Activated T-cell treated with anti-CD3 and anti-CD28 coated beads, Interleukin-2, amount 50 U/mL, for 1 hour (primary cell): ENCODE data around the gene OMP.
"Not testable (repeated sequence)": the region's sequence is repeated elsewhere in the genome, so short reads cannot be mapped to it uniquely, and the experiment has no call there.

Experiments
- DNase-seq: peaks from one replicate; pipeline ENCODE4 v3.0.0-alpha.2; 2020

The OMP gene, protein sequence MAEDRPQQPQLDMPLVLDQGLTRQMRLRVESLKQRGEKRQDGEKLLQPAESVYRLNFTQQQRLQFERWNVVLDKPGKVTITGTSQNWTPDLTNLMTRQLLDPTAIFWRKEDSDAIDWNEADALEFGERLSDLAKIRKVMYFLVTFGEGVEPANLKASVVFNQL

GRCh38 chr11:77102246-77103210, at the start of gene OMP:
Gene OMP, plus strand, starts transcription at chr11:77102840. Its CDS starts 0 bp downstream, at chr11:77102840.
- DNase-seq = no peak

GRCh38 chr11:77053217-77054015, 49.2 kb upstream of the OMP start:
- no peak for DNase-seq

GRCh38 chr11:77054084-77054483, 48.6 kb upstream of the OMP start:
- no peak for DNase-seq

- no peak for DNase-seq
Measured at GRCh38 chr11:77055101-77055561, 47.5 kb upstream of the OMP start.

GRCh38 chr11:77055913-77056312, 46.7 kb upstream of the OMP start:
- DNase-seq = no peak

DNA sequence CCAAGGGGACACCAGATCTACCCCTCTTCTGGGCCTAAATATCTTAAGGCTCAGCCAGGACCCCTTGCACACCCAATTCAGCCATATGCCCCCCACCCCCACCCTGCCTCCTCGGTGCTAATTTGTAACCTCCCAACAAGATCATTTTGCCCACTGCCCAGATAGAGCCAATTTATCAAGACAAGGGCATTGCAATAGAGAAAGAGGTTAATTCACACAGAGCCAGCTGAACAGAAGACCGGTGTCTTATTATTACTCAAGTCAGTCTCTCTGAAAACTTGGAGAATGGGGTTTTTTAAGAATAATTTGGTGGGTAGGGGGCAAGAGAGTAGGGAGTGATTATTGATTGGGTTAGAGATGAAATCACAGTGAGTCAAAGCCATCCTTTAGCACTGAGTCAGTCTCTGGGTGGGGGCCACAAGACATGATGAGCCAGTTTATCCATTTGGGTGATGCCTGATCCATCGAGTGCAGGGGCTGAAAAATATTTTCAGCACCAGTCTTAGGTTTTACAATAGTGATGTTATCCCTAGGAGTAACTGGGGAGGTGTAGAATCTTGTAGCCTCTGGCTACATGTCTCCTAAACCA, 45.7 kb upstream of the OMP start:
- DNase-seq = no peak

- no peak for DNase-seq
Measured at GRCh38 chr11:77057938-77058474, 44.6 kb upstream of the OMP start.

DNA sequence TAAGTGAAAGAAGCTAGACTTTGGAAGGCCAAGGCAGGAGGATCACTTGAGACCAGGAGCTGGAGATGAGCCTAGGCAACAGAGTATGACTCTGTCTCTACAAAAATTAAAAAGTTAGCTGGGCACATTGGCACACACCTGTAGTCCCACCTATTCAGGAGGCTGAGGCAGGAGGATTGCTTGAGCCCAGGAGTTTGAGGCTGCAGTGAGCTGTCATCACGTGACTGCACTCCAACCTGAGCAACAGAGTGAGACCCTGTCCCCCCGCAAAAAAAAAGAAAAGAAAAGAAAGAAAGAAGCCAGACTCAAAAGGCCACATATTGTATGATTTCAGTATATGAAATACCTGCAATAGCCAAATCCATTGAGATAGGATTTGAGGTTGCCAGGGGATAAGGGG, 43.7 kb upstream of the OMP start:
- DNase-seq = no peak

- no peak for DNase-seq
Measured at GRCh38 chr11:77059806-77060205, 42.8 kb upstream of the OMP start.

- DNase-seq = no peak
Measured at GRCh38 chr11:77060234-77060633, 42.4 kb upstream of the OMP start.

DNA sequence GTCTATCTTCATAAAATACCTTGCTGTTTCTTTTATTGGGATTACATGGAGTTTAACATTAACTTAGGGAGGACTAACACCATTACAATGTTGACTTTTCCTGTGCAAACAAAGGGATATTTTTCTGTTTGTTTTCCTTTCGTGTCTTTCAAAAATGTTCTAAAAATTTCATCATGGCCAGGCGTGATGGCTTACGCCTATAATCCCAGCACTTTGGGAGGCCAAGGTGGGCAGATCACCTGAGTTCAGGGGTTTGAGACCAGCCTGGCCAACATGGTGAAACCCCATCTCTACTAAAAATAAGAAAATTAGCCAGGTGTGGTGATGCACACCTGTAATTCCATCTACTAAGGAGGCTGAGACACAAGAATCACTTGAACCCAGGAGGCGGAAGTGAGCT, 41.4 kb upstream of the OMP start:
- DNase-seq = not testable (repeated sequence)

- DNase-seq = no peak
Measured at GRCh38 chr11:77062924-77063323, 39.7 kb upstream of the OMP start.

DNA sequence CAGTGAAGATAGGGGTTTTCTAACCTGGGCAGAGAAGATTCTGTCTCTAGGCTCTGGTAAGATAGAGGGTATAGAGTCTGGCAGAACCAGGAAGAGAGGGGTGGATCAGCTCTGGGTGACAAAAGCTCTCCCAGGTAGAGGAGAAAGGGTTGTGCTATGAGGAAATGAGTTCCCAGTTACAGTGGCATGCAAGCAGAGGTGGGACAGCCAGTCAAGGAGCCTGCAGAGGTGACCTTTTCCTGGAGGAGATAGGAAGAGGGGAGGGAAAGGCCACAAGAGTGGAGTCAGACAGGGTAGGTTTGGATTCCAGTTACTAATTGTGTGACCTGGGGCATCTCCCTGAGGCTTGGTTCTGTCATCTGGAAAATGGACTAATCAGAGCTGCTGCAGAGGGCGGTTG, 39.2 kb upstream of the OMP start:
- no peak for DNase-seq

GRCh38 chr11:77063861-77064260, 38.8 kb upstream of the OMP start:
- no peak for DNase-seq

- no peak for DNase-seq
Measured at GRCh38 chr11:77064648-77065217, 37.9 kb upstream of the OMP start.

GRCh38 chr11:77065878-77066228, 36.8 kb upstream of the OMP start:
- no peak for DNase-seq

- DNase-seq = peak; percentile 91
Measured at GRCh38 chr11:77066229-77067042, 36.2 kb upstream of the OMP start, which contains the start of gene CAPN5. Gene CAPN5, plus strand, starts transcription at chr11:77066971. Its CDS starts 17,916 bp downstream, at chr11:77084887.

DNA sequence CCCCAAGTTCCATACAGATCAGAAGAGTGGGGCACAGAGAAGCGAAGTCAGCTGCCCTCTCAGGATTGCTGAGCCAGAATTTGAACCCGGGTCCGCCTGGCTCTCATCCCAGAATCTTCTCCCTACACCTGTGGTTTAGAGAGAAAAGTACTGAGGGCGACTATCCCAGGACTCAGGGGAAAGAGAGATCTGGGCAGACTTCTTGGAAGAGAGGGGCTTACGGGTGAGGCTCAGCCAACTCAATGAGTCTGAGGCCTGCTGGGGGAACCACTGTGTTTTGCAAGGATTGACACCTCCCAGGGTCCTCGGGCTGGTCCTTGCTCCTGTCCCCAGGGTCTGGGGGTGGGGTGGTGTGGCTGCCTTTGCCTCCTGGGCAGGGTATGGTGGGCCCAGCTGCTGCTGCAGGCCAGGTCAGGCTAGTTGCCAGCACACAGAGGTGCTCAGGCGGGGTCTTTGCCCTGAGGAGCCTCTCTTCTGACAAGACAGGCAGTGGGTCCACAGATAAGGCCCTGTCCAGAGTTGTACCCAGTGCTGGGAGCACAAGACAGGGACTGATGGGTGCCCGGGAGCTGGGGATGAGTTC, 34.7 kb upstream of the OMP start:
- DNase-seq = no peak

DNA sequence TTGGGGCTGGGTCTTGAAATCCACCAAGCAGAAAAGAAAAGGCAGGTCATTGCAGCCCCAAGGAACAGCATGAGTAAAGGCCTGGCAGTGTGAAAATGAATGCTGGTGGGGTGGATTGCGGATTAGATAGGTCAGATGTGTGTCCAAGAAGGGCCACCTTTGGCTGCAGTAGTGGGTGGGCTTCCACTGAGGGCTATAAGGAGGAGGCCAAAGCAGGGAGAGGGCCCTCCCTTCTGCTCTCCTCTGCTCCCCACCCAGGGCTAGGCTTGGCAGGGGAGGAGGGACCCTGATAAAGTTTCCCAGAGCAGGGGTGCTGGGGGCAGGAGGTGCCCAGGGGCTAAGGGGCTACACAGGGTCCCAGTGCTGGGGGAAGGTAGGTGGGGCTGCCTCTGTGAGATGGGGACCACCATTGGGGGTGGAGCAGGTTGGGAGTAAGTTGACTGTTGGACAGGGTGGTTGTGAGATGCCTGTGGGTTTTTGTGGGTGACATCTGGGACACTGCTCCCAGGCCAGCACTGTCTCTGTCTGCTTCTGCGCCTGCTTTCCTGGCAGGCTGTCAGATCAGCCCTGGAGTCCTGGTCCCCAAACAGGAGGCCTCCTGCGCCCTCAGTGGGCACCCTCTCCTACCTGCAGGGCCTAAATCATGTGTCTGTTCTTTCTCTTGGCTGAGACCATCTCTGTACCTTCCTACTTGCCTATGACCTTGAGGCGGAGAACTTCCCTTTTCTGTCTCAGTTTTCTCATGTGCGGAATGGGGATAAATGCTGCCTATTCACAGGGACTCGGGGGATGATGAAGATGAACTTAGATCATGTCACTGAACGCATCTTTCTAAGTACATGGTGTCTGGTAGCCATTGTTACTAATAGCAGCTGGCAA, 33.9 kb upstream of the OMP start:
- no peak for DNase-seq
